Dendritic cell treated with granulocyte-macrophage colony-stimulating factor and Interleukin-4, amounts not matched to agents 40 ng/mL and 50 ng/mL, for 4 days (primary cell): ENCODE results near the gene SLC22A16.

Experiments
- H3K27ac Mint-ChIP-seq: one replicate; pipeline ENCODE4 v1.8.0; 2022; ENCODE audit warnings: mild to moderate bottlenecking, mixed read lengths
- H3K27me3 Mint-ChIP-seq: one replicate; pipeline ENCODE4 v1.8.0; 2022; ENCODE audit warnings: mild to moderate bottlenecking, mixed read lengths
- H3K36me3 Mint-ChIP-seq: one replicate; pipeline ENCODE4 v1.8.0; 2022; ENCODE audit warnings: low read depth, mixed read lengths
- H3K4me1 Mint-ChIP-seq: one replicate; pipeline ENCODE4 v1.8.0; 2022; ENCODE audit warnings: low read depth, mixed read lengths
- H3K4me3 Mint-ChIP-seq: one replicate; pipeline ENCODE4 v1.8.0; 2022; ENCODE audit warnings: mild to moderate bottlenecking, moderate library complexity, mixed read lengths
- H3K9me3 Mint-ChIP-seq: one replicate; pipeline ENCODE4 v1.8.0; 2022; ENCODE audit warnings: mixed read lengths
- intact Hi-C: fragments of 100-400 bp; cut with micrococcal nuclease; formaldehyde crosslinking; loops from one replicate; pipeline ENCODE4 v1.15.0; 2022

SLC22A16 gene

DNA sequence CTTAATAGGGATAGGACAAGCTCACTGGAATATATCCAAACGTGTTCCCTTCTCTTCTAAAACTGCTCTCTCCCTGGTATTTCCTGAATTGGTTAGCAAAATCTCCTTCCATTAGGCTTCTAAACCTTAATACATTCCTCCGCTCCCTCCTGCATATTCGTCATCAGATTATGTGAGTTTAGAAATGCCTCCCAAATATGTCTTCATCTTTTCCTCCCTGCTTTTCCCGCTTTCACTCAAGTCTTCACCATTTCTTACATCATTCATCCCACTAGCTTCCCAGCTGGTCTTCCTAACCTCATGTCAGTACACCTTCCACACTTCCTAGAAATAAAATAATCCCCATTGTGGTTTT lies 26.9 kb downstream of the SLC22A16 start:
- H3K9me3 Mint-ChIP-seq: no peaks in the 10 kb centered on the region
- H3K27ac Mint-ChIP-seq: no peak overlapping the region
- intact Hi-C loops: no loop called here

GRCh38 chr6:110448846-110449540 lies 27.4 kb downstream of the SLC22A16 start:
- H3K4me1 Mint-ChIP-seq: peaks cover 15% of the 10 kb centered on the region
- intact Hi-C loops: no loop called here
- H3K27me3 Mint-ChIP-seq: no peaks in the 10 kb centered on the region
- no peak overlapping the region for H3K4me3 Mint-ChIP-seq
- H3K27ac Mint-ChIP-seq: no peak overlapping the region
- H3K36me3 Mint-ChIP-seq: no peaks in the 10 kb centered on the region
- H3K9me3 Mint-ChIP-seq: no peaks in the 10 kb centered on the region

More for the DNA sequence above, 26.9 kb downstream of the SLC22A16 start:
- Mint-ChIP-seq H3K4me1 (peaks cover 15% of the 10 kb centered on the region), H3K36me3 (no peaks in the 10 kb centered on the region), H3K4me3 (no peak overlapping the region), H3K27me3 (no peaks in the 10 kb centered on the region)

- Mint-ChIP-seq H3K4me1 (peaks cover 15% of the 10 kb centered on the region), H3K36me3 (no peaks in the 10 kb centered on the region), H3K9me3 (no peaks in the 10 kb centered on the region), H3K4me3 (no peak overlapping the region), H3K27me3 (no peaks in the 10 kb centered on the region), H3K27ac (no peak overlapping the region)
- intact Hi-C loops: no loop called here
Observed at GRCh38 chr6:110447761-110448160, 28.7 kb downstream of the SLC22A16 start.

DNA sequence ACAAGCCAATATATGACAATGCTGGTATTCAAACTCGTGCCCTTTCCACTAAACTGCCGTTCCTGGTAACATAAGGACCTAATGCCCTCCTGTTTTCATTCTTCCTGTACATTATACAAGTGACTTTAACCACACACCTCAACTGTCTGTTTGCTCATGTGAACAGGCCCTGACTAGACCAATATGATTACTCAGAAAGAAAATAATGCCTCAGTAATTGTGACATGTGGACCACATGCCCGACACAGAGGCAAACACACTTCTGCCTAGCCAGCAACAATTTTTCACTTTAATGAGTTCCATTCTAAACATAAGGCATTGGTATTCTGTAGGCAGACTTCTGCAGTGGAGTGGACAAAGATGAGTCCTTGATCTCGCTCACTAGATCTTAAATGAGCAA lies 30.0 kb downstream of the SLC22A16 start:
- intact Hi-C loops: no loop called here
- H3K27ac Mint-ChIP-seq: no peak overlapping the region
- H3K27me3 Mint-ChIP-seq: no peaks in the 10 kb centered on the region
- no peaks in the 10 kb centered on the region for H3K9me3 Mint-ChIP-seq
- no peaks in the 10 kb centered on the region for H3K36me3 Mint-ChIP-seq
- no peak overlapping the region for H3K4me3 Mint-ChIP-seq
- peaks cover 15% of the 10 kb centered on the region for H3K4me1 Mint-ChIP-seq

GRCh38 chr6:110440026-110440425 lies 36.4 kb downstream of the SLC22A16 start:
- H3K4me3 Mint-ChIP-seq: no peak overlapping the region
- H3K27me3 Mint-ChIP-seq: no peaks in the 10 kb centered on the region
- H3K36me3 Mint-ChIP-seq: no peaks in the 10 kb centered on the region
- no peak overlapping the region for H3K27ac Mint-ChIP-seq
- intact Hi-C loops: no loop called here
- no peaks in the 10 kb centered on the region for H3K9me3 Mint-ChIP-seq
- H3K4me1 Mint-ChIP-seq: peaks cover 4% of the 10 kb centered on the region

DNA sequence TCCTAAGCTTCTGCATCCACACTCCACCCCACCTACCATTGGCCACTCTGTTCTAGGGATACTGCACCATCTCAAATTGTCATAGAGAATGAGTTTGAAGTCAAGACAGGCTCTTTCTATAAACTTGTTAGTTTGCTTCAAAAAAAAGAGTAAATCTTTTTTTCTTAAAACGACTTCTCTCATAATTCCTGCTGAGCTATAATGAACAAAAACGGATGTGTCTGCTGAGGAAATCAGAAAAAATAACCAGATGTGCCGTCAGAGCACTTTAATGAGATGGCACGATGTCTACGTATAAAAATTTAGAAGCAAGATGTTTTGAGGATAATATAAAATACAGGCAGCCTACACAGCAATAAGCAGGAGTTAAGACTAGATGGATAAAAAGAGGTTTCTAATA lies 37.1 kb downstream of the SLC22A16 start:
- Mint-ChIP-seq H3K27me3 (no peaks in the 10 kb centered on the region), H3K27ac (no peak overlapping the region), H3K4me1 (no peaks in the 10 kb centered on the region), H3K9me3 (no peaks in the 10 kb centered on the region), H3K36me3 (no peaks in the 10 kb centered on the region), H3K4me3 (no peak overlapping the region)
- intact Hi-C loops: no loop called here

- Mint-ChIP-seq H3K36me3 (no peaks in the 10 kb centered on the region), H3K4me1 (peaks cover 11% of the 10 kb centered on the region), H3K9me3 (no peaks in the 10 kb centered on the region), H3K27me3 (no peaks in the 10 kb centered on the region), H3K27ac (no peak overlapping the region), H3K4me3 (no peak overlapping the region)
- intact Hi-C loops: no loop called here
Observed at GRCh38 chr6:110434961-110435602, 41.3 kb downstream of the SLC22A16 start.

DNA sequence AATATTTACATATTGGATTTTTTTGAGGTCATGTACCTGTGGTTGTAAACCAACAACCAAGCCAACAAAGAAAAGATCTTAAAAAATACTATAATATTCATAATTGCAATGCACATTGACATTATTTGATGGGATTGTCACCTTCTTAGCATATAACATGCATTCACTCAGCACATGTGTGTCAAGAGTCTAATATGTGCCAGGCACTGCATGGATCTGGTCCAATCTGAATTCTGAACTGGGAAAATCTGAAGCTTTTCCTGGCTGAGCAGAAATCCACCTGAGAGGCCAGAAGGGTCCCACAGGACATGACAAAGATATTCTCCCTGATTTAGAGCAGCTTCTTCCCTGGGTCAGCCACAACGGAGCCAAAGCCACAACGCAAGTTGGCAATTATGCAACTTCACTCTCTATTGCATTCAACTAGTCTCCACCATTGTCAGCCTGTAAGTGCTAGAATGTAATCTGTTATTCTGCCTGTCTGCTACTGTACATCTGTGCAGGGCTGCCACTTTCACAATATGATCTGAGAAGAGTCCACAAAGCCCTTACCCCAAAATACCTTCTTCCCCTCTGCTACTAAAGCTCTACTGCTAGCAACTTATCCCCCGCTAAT lies 44.0 kb downstream of the SLC22A16 start:
- intact Hi-C loops: no loop called here
- Mint-ChIP-seq H3K36me3 (no peaks in the 10 kb centered on the region), H3K9me3 (no peaks in the 10 kb centered on the region), H3K27ac (no peak overlapping the region), H3K4me3 (no peak overlapping the region), H3K4me1 (peaks cover 11% of the 10 kb centered on the region), H3K27me3 (no peaks in the 10 kb centered on the region)

- no peaks in the 10 kb centered on the region for H3K27me3 Mint-ChIP-seq
- H3K4me3 Mint-ChIP-seq: no peak overlapping the region
- H3K4me1 Mint-ChIP-seq: peaks cover 11% of the 10 kb centered on the region
- intact Hi-C loops: no loop called here
- H3K9me3 Mint-ChIP-seq: no peaks in the 10 kb centered on the region
- no peak overlapping the region for H3K27ac Mint-ChIP-seq
- no peaks in the 10 kb centered on the region for H3K36me3 Mint-ChIP-seq
Observed at GRCh38 chr6:110430741-110431140, 45.7 kb downstream of the SLC22A16 start.

- no peak overlapping the region for H3K27ac Mint-ChIP-seq
- H3K4me3 Mint-ChIP-seq: no peak overlapping the region
- H3K27me3 Mint-ChIP-seq: no peaks in the 10 kb centered on the region
- H3K36me3 Mint-ChIP-seq: no peaks in the 10 kb centered on the region
- intact Hi-C loops: no loop called here
- no peaks in the 10 kb centered on the region for H3K9me3 Mint-ChIP-seq
- H3K4me1 Mint-ChIP-seq: peaks cover 11% of the 10 kb centered on the region
Observed at GRCh38 chr6:110430236-110430635, 46.2 kb downstream of the SLC22A16 start.

- no peak overlapping the region for H3K27ac Mint-ChIP-seq
- no peaks in the 10 kb centered on the region for H3K27me3 Mint-ChIP-seq
- H3K4me3 Mint-ChIP-seq: no peak overlapping the region
Observed at GRCh38 chr6:110428153-110428552, 48.3 kb downstream of the SLC22A16 start.

DNA sequence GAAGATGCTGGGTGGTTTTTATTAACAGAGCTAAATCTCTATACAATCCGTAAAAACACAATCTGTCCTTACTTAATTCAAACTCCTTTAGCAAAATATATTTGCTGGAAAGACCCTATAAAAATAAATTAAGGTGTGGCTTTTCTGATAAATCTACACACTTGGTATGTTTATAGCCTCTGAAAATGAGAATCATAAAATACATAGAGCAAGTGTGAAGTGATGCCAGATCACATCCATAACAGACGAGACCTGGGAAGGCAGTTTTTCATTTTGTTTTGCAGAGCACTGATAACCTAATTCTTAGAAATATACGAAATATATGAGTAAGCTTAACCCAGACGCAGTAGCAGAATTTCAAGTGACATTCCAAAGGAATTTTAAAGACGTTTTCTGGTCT lies 50.6 kb downstream of the SLC22A16 start:
- H3K9me3 Mint-ChIP-seq: peaks cover 12% of the 10 kb centered on the region
- H3K27me3 Mint-ChIP-seq: no peaks in the 10 kb centered on the region
- no peaks in the 10 kb centered on the region for H3K36me3 Mint-ChIP-seq
- no peak overlapping the region for H3K4me3 Mint-ChIP-seq
- intact Hi-C loops: no loop called here
- H3K4me1 Mint-ChIP-seq: peaks cover 17% of the 10 kb centered on the region
- H3K27ac Mint-ChIP-seq: no peak overlapping the region

More at GRCh38 chr6:110428153-110428552, 48.3 kb downstream of the SLC22A16 start:
- no peaks in the 10 kb centered on the region for H3K36me3 Mint-ChIP-seq
- intact Hi-C loops: no loop called here
- peaks cover 10% of the 10 kb centered on the region for H3K4me1 Mint-ChIP-seq
- H3K9me3 Mint-ChIP-seq: no peaks in the 10 kb centered on the region

DNA sequence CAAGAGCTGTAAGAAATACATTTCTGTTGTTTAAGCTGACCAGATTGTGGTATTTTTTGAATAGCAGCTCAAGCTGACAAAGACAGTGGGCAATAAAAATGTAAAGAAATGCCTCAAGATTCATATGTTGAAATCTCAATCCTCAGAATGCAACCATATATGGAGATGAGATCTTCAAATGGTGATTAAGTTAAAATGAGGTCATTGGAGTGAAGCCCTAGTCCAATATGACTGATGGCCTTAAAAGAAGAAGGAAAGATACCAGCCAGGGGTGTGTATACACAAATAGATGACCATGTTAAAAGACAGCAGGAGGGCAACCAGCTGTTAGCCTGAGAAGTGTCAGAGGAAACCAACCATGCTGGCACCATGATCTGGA lies 54.0 kb downstream of the SLC22A16 start:
- Mint-ChIP-seq H3K36me3 (no peaks in the 10 kb centered on the region), H3K4me1 (peaks cover 45% of the 10 kb centered on the region), H3K27me3 (no peaks in the 10 kb centered on the region), H3K9me3 (peaks cover 12% of the 10 kb centered on the region), H3K27ac (peak overlapping the region; percentile 63), H3K4me3 (no peak overlapping the region)
- intact Hi-C loops: no loop called here

- H3K27ac Mint-ChIP-seq: peak overlapping the region; percentile 63
Observed at GRCh38 chr6:110421749-110422443, 54.5 kb downstream of the SLC22A16 start.

More at GRCh38 chr6:110421749-110422443, 54.5 kb downstream of the SLC22A16 start:
- Mint-ChIP-seq H3K36me3 (no peaks in the 10 kb centered on the region), H3K27me3 (no peaks in the 10 kb centered on the region), H3K4me3 (no peak overlapping the region), H3K4me1 (peaks cover 45% of the 10 kb centered on the region), H3K9me3 (peaks cover 12% of the 10 kb centered on the region)
- intact Hi-C loops: no loop called here
